GM12892 (cell line): ENCODE measurements around the gene GRID1.
"Not testable (repeated sequence)": the region's sequence is repeated elsewhere in the genome, so short reads cannot be mapped to it uniquely, and the experiment has no call there.

Experiments
- DNase-seq: peaks from one replicate; pipeline ENCODE4 v3.0.0; 2011; ENCODE audit not compliant: insufficient read length
- FAIRE-seq: peaks from 2 replicates; lab custom pipeline; 2011; peaks lifted over from hg19 to GRCh38; lab: Jason Lieb, UNC
- POLR2A ChIP-seq: IDR thresholded peaks from 2 replicates; pipeline ENCODE4 v1.6.1; 2011; ENCODE audit warnings: low read depth, low read length, control low read depth
- POLR2AphosphoS5 ChIP-seq: IDR thresholded peaks from 2 replicates; pipeline ENCODE4 v1.6.1; 2011; ENCODE audit warnings: low read depth, low read length, control low read depth
- TAF1 ChIP-seq: IDR thresholded peaks from 2 replicates; pipeline ENCODE4 v1.6.1; 2011; ENCODE audit warnings: low read depth, mild to moderate bottlenecking, control low read depth, low read length, borderline replicate concordance

Gene GRID1

GRCh38 chr10:86113044-86113443 is 253.6 kb downstream of the GRID1 start:
- no peak for DNase-seq

GRCh38 chr10:86111902-86112545 is 254.6 kb downstream of the GRID1 start:
- TF ChIP-seq POLR2A (no peak), TAF1 (no peak), POLR2AphosphoS5 (no peak)
- no peak for FAIRE-seq
- no peak for DNase-seq

More at GRCh38 chr10:86113044-86113443, 253.6 kb downstream of the GRID1 start:
- no peak for TF ChIP-seq POLR2AphosphoS5
- no peak for TF ChIP-seq TAF1
- TF ChIP-seq POLR2A, result no peak
- FAIRE-seq, result no peak

GRCh38 chr10:86110156-86110786 is 256.3 kb downstream of the GRID1 start:
- FAIRE-seq, result no peak
- TF ChIP-seq TAF1 (no peak), POLR2A (no peak), POLR2AphosphoS5 (no peak)
- no peak for DNase-seq

GRCh38 chr10:86109421-86109820 is 257.2 kb downstream of the GRID1 start:
- TF ChIP-seq POLR2AphosphoS5 (no peak), POLR2A (no peak), TAF1 (no peak)
- no peak for DNase-seq
- FAIRE-seq, result no peak

GRCh38 chr10:86108696-86109095 is 257.9 kb downstream of the GRID1 start:
- TF ChIP-seq POLR2AphosphoS5 (no peak), POLR2A (no peak), TAF1 (no peak)
- no peak for FAIRE-seq
- DNase-seq, result no peak

- DNase-seq, FAIRE-seq: not testable (repeated sequence)
Measured at GRCh38 chr10:86107611-86108310, 258.8 kb downstream of the GRID1 start.

GRCh38 chr10:86107131-86107530 is 259.5 kb downstream of the GRID1 start:
- FAIRE-seq, result no peak
- DNase-seq, result no peak
- TF ChIP-seq TAF1 (no peak), POLR2A (no peak), POLR2AphosphoS5 (no peak)

- no peak for TF ChIP-seq POLR2A
- TF ChIP-seq TAF1, result no peak
- no peak for TF ChIP-seq POLR2AphosphoS5
- FAIRE-seq (no peak), DNase-seq (no peak)
Measured at GRCh38 chr10:86106616-86107015, 260.0 kb downstream of the GRID1 start.

- no peak for TF ChIP-seq POLR2AphosphoS5
- TF ChIP-seq POLR2A, result no peak
- TF ChIP-seq TAF1, result no peak
- no peak for DNase-seq
- FAIRE-seq, result no peak
Measured at GRCh38 chr10:86105640-86106039, 261.0 kb downstream of the GRID1 start.

- FAIRE-seq, result no peak
- DNase-seq, result no peak
- no peak for TF ChIP-seq POLR2A
- no peak for TF ChIP-seq TAF1
- TF ChIP-seq POLR2AphosphoS5, result no peak
Measured at GRCh38 chr10:86105181-86105580, 261.4 kb downstream of the GRID1 start.

- TF ChIP-seq TAF1 (no peak), POLR2A (no peak), POLR2AphosphoS5 (no peak)
- FAIRE-seq (no peak), DNase-seq (no peak)
Measured at GRCh38 chr10:86104611-86105145, 261.9 kb downstream of the GRID1 start.
